Uterus (tissue), 2 donors: ENCODE measurements around the gene TLN1.

ENCODE experiments used
- CTCF ChIP-seq, 4 experiments: fragments of 200-600 bp in 2 of 4; fragments of 450-650 bp in 2 of 4; sonication (generic) in 2 of 4; IDR thresholded peaks; one replicate each; pipeline ENCODE4 v1.5.1; 2016 to 2019; ENCODE audit warnings: antibody characterized with exemption in 4 of 4, mild to moderate bottlenecking in 2 of 4, moderate library complexity in 1 of 4
- POLR2A ChIP-seq, 2 donors: fragments of 450-650 bp; IDR thresholded peaks; one replicate each; pipeline ENCODE4 v1.6.1; 2016; ENCODE audit warnings: antibody characterized with exemption in 2 of 2, mild to moderate bottlenecking in 1 of 2, moderate library complexity in 1 of 2

GRCh38 chr9:35687972-35688557, 43.9 kb downstream of the TLN1 start:
- TF ChIP-seq CTCF (IDR thresholded peaks at IDR 0.05) = no peak
- no peak for TF ChIP-seq POLR2A (IDR thresholded peaks at IDR 0.05)
